GM12874 (cell line): ENCODE results near the gene MICU2.

Experiments
- CTCF ChIP-seq: IDR thresholded peaks from 2 replicates; pipeline ENCODE4 v1.5.1; 2011; ENCODE audit warnings: low read depth, mild to moderate bottlenecking, control low read depth, low read length, moderate library complexity; ENCODE audit not compliant: insufficient read depth

The MICU2 gene

GRCh38 chr13:21573920-21574712, 29.9 kb downstream of the MICU2 start:
- TF ChIP-seq CTCF: no peak

- no peak for TF ChIP-seq CTCF
Observed at GRCh38 chr13:21569686-21570085, 34.3 kb downstream of the MICU2 start.

- TF ChIP-seq CTCF: no peak
Observed at GRCh38 chr13:21568854-21569253, 35.1 kb downstream of the MICU2 start.

- TF ChIP-seq CTCF: no peak
Observed at GRCh38 chr13:21567714-21568113, 36.3 kb downstream of the MICU2 start.

GRCh38 chr13:21557995-21558394, 46.0 kb downstream of the MICU2 start:
- peak; percentile 48; the same call in 1 of the 2 replicates for TF ChIP-seq CTCF

- no peak for TF ChIP-seq CTCF
Observed at GRCh38 chr13:21556051-21556450, 47.9 kb downstream of the MICU2 start.

- no peak for TF ChIP-seq CTCF
Observed at GRCh38 chr13:21550918-21551317, 53.1 kb downstream of the MICU2 start.
